ENCODE data around the gene ITGB1BP1.
"Not testable (repeated sequence)": the region's sequence is repeated elsewhere in the genome, so short reads cannot be mapped to it uniquely, and the experiment has no call there.

Gene ITGB1BP1

DNA sequence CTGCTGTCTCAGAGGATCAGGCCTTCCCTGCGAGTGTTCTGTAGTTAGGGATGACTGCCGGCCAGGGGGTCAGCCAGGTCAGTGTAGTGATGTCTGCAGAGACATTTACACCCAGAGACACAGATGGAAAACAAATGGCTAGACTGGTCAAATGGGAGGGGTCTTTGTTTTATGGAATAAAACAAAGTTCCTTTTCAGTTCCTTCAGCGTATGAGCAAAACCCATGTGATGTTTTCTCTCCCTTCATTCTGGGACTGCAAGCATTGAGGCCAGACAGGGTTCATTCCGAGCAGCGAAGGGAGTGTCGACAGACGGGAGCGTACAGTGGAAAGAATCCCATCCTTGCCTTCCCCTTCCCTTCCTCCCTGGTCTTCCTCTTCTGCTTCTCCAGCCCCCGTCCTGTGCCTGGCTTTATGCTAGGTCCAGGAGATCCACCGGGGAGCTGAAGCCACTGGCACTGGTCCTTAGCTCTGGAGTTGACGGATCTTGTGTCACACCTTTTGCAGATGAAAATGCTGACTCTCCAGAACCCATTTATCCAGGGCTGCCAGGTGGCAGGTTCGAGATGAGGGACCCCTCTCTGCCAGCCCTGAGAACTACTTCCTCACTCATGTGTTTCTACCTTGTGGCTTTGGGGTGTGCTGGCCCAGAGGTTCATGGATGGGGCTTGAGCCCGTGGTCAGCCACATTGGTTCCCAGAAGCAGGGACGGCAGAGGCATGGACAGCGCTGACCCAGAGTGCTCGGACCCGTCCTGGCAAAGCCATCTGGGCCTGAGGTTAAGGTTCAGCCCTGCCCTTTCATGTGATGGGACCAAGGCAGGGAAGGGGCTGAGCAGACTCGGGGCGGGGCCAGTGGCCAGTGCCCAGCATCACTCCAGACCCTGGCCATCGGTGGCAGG is 24.2 kb downstream of the ITGB1BP1 start:
- DNase-seq = no peak

DNA sequence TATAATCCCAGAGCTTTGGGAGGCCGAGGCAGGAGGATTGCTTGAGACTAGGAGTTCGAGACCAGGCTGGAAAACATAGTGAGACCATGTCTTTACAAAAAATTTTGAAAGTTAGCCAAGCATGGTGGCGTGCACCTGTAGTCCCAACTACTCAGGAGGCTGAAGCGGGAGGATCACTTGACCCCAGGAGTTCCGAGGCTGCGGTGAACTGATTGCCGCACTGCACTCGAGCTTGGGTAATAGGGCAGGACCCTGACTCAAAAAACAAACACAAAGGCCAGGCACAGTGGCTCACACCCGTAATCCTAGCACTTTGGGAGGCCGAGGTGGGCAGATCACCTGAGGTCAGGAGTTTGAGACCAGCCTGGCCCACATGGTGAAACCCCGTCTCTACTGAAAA is 25.1 kb downstream of the ITGB1BP1 start:
- not testable (repeated sequence) for DNase-seq

- DNase-seq = no peak
Measured at GRCh38 chr2:9397201-9397600, 26.1 kb downstream of the ITGB1BP1 start.

DNA sequence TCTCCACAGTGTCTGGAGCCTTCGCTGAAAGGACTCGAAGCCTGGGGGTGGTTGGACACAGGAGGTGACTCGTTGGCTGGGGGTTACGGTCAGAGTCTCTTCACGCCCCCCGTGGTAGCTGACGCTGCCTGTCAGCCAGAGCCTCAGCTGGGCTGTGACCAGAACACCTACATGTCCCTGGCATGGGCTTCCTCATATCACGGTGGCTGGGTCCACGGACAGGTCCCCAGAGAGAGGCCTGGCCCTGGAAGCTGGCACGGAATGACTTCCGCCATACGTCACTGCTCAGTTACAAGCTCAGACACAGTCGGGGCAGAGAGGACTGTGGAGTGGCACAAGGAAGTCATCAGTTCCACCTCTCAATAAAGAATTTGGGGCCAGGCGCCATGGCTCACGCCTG is 28.5 kb downstream of the ITGB1BP1 start:
- no peak for DNase-seq

DNA sequence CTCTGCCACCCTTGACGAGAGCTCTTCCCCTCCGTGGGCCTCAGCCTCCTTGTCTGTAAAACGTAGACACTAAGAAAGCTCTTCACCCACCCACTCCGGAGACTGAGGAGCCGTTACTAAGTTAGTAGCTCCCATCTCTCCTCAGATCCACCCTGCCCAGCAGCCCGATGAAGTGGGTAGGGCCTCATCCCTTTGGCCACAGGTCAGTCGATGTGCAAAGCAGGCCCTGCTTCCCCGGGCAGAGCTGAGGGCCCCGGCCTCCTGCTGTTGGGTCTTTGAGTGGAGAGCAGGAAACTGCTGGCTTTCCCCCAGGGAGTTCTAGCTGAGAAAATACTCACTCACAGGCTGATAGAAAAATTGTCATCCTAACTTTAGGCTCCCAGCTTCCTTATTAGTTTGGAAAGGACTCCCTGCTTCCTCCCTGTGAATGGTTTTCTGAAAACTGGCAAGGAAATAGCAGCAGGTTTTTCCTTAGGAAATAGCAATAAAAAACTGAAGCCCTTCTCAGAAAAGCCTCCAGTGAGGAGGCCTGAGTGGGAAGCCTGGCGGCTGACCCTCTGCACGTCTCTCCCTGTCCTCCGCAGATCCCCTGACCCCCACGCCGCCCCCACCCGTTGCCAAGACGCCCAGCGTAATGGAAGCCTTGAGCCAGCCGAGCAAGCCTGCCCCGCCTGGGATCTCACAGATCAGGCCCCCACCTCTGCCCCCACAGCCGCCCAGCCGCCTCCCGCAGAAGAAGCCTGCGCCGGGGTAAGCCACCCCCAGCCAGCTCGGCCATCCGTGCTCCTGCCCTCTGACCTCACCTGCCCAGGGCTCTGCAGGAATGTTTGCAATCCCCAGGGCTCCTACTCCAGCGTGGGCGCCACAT is 30.2 kb downstream of the ITGB1BP1 start:
- DNase-seq = no peak

GRCh38 chr2:9391961-9392720 is 31.2 kb downstream of the ITGB1BP1 start:
- DNase-seq = no peak

DNA sequence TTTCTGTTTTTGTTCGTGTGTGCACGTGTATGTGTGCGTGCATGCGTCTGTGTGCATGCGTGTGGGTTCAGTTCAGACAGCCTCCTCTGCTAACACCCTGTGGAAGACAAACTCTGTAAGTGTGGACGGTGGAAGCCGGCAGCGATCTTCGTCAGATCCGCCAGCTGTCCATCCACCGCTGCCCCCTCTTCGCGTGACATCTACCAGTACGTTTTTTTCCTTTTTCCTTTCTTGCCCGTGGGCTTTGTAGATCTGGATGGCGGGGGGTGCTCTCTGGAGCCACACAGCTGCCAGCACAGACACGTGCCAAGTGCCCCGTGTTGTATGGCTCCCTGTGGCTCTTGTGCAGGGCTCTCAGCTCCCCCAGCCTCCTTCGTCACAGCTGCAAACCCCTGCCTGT is 32.3 kb downstream of the ITGB1BP1 start:
- no peak for DNase-seq

- no peak for DNase-seq
Measured at GRCh38 chr2:9390151-9390850, 33.0 kb downstream of the ITGB1BP1 start.

DNA sequence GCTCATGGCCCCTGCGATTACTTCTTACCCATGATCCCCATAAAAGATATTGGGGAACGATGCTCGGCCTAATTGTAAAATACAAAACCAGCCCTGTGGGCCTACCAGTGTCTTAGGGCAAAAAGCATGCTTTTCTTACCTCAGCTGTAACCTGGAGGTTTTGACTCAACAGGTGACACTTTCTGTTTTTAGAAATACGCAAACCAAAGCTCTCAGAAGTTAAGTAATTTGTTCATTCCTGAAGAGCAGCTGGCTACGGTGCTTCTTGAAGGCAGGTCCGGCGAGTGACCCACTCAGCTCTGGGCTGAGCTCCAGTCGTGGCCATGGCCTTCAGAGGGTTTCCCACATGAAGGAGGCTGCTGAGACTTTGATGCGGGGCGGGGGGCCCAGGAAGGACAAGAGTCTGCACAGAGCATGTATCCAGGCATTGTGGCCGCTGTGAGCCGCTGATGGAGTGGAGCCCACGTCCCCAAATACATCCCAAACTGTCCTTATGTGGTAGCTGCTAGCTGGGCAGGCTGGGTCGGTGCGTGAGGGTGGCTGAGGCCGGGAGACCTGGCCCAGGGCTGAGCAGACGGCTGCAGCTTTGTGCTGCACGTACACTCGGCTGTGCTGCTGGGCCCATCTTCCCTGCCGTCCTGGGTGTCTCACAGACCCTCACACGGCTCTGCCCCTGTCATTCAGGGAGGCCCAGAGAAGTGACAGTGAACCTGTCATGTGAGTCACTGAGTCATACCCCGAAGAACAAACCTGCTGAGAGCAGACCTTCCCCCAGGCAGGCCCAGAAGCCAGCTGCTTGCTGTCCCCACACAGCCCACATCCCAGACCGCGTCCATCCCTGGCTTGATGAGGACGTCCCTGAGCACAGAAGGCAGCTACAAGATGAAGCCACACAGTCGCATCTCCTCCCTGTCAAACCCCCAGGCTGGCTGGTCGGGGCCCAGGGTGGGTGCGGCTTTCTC is 34.1 kb downstream of the ITGB1BP1 start:
- no peak for DNase-seq

- DNase-seq = no peak
Measured at GRCh38 chr2:9388199-9388681, 35.1 kb downstream of the ITGB1BP1 start.

DNA sequence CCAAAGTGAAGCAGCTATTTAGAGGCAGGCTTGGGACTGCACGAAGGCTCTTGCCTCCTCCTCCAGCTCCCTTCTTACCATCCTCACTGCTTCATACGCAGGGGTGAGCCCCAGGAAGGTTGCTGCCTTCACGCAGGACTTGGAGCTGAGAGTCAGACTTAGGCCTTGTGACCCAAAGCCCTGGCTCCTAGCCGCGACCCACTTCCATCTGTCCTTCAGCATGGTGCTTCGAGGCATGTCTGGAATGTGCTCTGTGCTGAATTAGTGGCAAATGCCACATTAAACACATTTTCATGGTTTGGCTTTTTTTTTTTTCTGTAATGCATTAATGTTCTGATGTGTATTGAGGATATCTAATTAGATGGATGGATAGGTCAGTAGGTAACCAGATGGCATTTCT is 37.5 kb downstream of the ITGB1BP1 start:
- DNase-seq = no peak

- no peak for DNase-seq
Measured at GRCh38 chr2:9384521-9384920, 38.8 kb downstream of the ITGB1BP1 start.

DNA sequence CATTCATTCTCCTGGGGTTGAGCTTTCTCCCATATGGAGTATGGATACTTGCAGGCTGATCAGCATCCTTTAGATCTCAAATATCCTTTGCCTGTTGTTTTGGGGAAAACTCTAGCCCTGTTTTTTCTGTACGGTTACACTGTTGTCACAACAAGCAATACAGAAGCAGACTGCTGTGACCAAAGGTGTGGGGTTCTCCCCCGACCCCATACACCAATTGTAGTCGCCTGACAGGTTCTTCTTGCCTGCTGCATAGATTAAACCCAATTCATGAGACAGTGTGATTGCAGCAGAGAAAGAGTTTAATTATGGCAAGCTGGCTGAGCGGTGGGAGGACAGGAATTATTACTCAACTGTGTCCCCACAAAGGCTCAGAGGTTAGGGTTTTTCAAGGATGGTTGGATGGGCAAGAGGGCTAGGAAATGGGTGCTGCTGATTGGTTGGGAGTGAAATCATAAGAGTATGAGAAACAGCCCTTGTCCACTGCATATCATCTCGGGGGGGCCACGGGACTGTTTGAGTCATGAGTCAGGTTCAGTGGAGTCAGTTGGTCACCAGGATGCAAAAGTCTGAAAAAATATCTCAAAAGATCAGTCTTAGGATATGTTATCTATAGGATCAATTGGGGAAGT is 40.6 kb downstream of the ITGB1BP1 start:
- DNase-seq = no peak

GRCh38 chr2:9380702-9381628 is 42.4 kb downstream of the ITGB1BP1 start:
- DNase-seq = no peak

GRCh38 chr2:9379391-9379755 is 44.0 kb downstream of the ITGB1BP1 start:
- DNase-seq = no peak

DNA sequence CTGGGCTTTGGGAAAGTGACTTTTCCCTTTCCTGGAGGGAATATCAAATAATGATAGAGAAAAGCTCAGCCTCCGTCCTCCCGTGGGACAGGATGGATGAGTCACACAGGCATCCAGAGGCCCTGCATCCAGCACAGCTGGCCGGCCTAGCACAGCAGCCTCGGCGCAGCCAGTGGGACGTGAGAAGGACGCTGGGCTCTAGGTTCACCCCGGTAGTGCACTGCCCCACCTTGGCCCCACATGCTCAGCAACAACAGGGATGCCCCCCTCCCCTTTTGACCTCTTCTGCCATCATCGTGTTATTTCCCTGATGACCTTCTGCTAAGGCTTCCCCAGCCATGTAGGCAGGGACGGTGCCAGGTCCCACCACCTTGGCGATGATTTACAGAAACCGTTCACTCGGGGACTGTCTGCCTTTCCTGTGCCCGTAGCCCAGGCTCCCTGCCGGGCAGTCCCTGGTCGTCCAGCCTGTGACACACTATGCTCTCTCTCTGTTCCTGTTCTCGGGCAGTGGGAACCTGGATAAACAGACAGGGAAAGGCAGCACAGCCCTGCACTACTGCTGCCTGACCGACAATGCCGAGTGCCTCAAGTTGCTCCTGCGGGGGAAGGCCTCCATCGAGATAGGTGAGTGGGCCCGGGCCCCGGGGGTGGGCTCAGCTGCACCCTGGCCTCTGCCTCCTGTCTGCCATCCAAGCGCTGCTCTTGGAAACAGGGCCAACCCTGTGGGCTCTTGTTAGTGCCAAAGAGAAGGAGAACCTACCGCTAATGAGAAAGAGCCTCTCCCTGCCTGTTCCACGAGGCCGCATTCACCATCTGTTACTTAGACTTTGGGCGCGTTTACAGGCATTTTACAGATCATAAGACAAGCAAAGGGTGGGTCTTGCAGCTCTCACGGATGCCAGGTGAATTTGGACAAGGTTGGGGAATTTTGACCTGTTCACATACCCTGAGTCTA is 44.6 kb downstream of the ITGB1BP1 start:
- no peak for DNase-seq

DNA sequence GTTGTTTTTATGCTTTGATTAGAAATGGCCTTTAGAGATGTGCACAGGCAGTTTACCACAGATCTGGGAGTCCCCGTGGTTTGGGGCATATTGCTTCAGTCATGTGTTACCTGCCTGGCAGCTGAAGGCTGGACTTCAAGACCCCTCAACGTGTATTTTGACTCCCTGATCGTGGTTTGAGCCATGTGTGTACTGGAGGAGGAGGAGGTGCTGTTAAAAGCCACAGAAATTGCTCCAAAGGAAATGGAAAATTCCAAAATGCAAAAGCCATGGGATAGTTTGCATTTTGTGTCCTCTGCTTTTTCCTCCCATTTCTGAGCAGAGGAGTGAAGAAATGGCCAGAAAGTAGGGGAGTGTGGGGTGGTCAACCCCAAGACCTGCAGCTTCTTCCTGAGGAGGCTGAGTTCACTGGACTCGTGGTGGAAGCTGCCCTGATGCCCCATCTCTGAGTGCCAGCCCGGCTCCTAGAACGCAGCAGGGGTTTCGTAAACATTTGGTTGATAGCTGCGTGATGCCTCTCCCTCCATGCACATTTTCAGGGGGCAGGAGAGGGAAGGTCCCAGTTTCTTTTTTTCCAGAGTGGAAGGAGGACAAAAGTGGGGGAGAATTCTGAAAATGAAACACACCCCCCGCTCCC is 45.7 kb downstream of the ITGB1BP1 start:
- DNase-seq = no peak
